Neural cell (in vitro differentiated cells): ENCODE measurements around the gene MICU1. TPM values are rescaled to one million over a fixed set of nuclear protein-coding genes. Genes with fewer than 3 reads are reported as not detected.

Experiments used
- H2AFZ ChIP-seq: fragments of 200-600, 300-800 bp; sonication (generic), shearing (Covaris generic); 2 replicates; pipeline ENCODE4 v1.6.0; 2014; ENCODE audit warnings: low read depth, mild to moderate bottlenecking, antibody characterized with exemption, low read length, moderate library complexity
- H3F3A ChIP-seq: fragments of 200-600 bp; shearing (Covaris generic); 2 replicates; pipeline ENCODE4 v1.6.1; 2016; ENCODE audit warnings: mild to moderate bottlenecking, moderate library complexity, mixed read lengths, antibody characterized with exemption, low read length; ENCODE audit not compliant: insufficient read depth, poor library complexity, severe bottlenecking
- H3K27ac ChIP-seq: fragments of 200-600, 300-800 bp; sonication (generic), shearing (Covaris generic); 2 replicates; pipeline ENCODE4 v1.5.1; 2014; ENCODE audit warnings: mild to moderate bottlenecking, low read length, moderate library complexity
- H3K27me3 ChIP-seq: fragments of 300-800, 200-600 bp; sonication (generic), shearing (Covaris generic); 2 replicates; pipeline ENCODE4 v1.6.0; 2014; ENCODE audit warnings: mild to moderate bottlenecking, low read depth, low read length, moderate library complexity; ENCODE audit not compliant: insufficient read depth
- H3K36me3 ChIP-seq: fragments of 300-800, 200-600 bp; sonication (generic), shearing (Covaris generic); 2 replicates; pipeline ENCODE4 v1.5.1; 2014; ENCODE audit warnings: mild to moderate bottlenecking, antibody characterized with exemption, low read length, moderate library complexity; ENCODE audit not compliant: insufficient read depth
- H3K4me2 ChIP-seq: fragments of 300-800, 200-600 bp; sonication (generic), shearing (Covaris generic); 2 replicates; pipeline ENCODE4 v1.6.0; 2014; ENCODE audit warnings: mild to moderate bottlenecking, low read length
- H3K4me3 ChIP-seq: fragments of 300-800, 200-600 bp; sonication (generic), shearing (Covaris generic); 2 replicates; pipeline ENCODE4 v1.5.1; 2014; ENCODE audit warnings: mild to moderate bottlenecking, low read length, moderate library complexity
- H3K79me2 ChIP-seq: fragments of 200-600 bp; shearing (Covaris generic); replicated peaks from 2 replicates; pipeline ENCODE4 v1.6.0; 2014; ENCODE audit warnings: mild to moderate bottlenecking, low read length, moderate library complexity; ENCODE audit not compliant: insufficient read depth
- H3K9ac ChIP-seq: fragments of 300-800, 200-600 bp; sonication (generic), shearing (Covaris generic); 2 replicates; pipeline ENCODE4 v1.6.1; 2016; ENCODE audit warnings: mild to moderate bottlenecking, low read length, mixed read lengths
- H3K9me2 ChIP-seq: fragments of 200-600 bp; shearing (Covaris generic); 2 replicates; pipeline ENCODE4 v1.6.1; 2016; ENCODE audit warnings: mild to moderate bottlenecking, low read length, mixed read lengths; ENCODE audit not compliant: insufficient read depth
- H3K9me3 ChIP-seq: fragments of 200-600, 300-800 bp; sonication (generic), shearing (Covaris generic); 2 replicates; pipeline ENCODE4 v1.6.1; 2016; ENCODE audit warnings: mild to moderate bottlenecking, mixed run types, low read length, moderate library complexity, mixed read lengths
- H4K20me1 ChIP-seq: fragments of 200-600 bp; shearing (Covaris generic); 2 replicates; pipeline ENCODE4 v1.6.1; 2016; ENCODE audit warnings: mild to moderate bottlenecking, mixed run types; ENCODE audit not compliant: insufficient read depth
- CTCF ChIP-seq: fragments of 450-650 bp; IDR thresholded peaks from 2 replicates; pipeline ENCODE4 v1.5.1; 2014; ENCODE audit warnings: antibody characterized with exemption, mild to moderate bottlenecking, moderate library complexity; ENCODE audit not compliant: poor library complexity, severe bottlenecking
- EP300 ChIP-seq: fragments of 450-650 bp; conservative IDR thresholded peaks from 2 replicates; pipeline ENCODE4 v1.6.1; 2014; ENCODE audit warnings: antibody characterized with exemption, mild to moderate bottlenecking, moderate library complexity; ENCODE audit not compliant: poor library complexity, severe bottlenecking
- EZH2 ChIP-seq: fragments of 200-600, 300-800 bp; shearing (Covaris generic), sonication (generic); IDR thresholded peaks from 2 replicates; pipeline ENCODE4 v1.6.1; 2014; ENCODE audit warnings: antibody characterized with exemption, low read length, borderline replicate concordance, mild to moderate bottlenecking; ENCODE audit not compliant: insufficient read depth, poor library complexity, severe bottlenecking
- MXI1 ChIP-seq: fragments of 450-650 bp; conservative IDR thresholded peaks from 2 replicates; pipeline ENCODE4 v1.6.1; 2014; ENCODE audit warnings: antibody characterized with exemption, mild to moderate bottlenecking; ENCODE audit not compliant: poor library complexity, severe bottlenecking
- POLR2AphosphoS5 ChIP-seq: IDR thresholded peaks from 2 replicates; pipeline ENCODE4 v1.6.1; 2012
- RAD21 ChIP-seq: fragments of 450-650 bp; conservative IDR thresholded peaks from 2 replicates; pipeline ENCODE4 v1.6.1; 2014; ENCODE audit warnings: antibody characterized with exemption, mild to moderate bottlenecking, moderate library complexity
- REST ChIP-seq: IDR thresholded peaks from 2 replicates; pipeline ENCODE4 v1.6.1; 2012; ENCODE audit warnings: borderline replicate concordance
- SMC3 ChIP-seq: fragments of 450-650 bp; conservative IDR thresholded peaks from 2 replicates; pipeline ENCODE4 v1.6.1; 2014; ENCODE audit warnings: antibody characterized with exemption, mild to moderate bottlenecking, moderate library complexity; ENCODE audit not compliant: poor library complexity
- TAF1 ChIP-seq: IDR thresholded peaks from 2 replicates; pipeline ENCODE4 v1.6.1; 2012; ENCODE audit warnings: low read depth
- polyA plus RNA-seq: library from polyadenylated mRNA; depleted of rRNA; stranded (reverse); fragments of >200 nt; gene quantifications from 2 replicates; pipeline ENCODE4 v1.2.3, GENCODE V29; 2014

MICU1 gene
- polyA plus RNA-seq, 1 donor from 2014 or later: 86.0 TPM

DNA sequence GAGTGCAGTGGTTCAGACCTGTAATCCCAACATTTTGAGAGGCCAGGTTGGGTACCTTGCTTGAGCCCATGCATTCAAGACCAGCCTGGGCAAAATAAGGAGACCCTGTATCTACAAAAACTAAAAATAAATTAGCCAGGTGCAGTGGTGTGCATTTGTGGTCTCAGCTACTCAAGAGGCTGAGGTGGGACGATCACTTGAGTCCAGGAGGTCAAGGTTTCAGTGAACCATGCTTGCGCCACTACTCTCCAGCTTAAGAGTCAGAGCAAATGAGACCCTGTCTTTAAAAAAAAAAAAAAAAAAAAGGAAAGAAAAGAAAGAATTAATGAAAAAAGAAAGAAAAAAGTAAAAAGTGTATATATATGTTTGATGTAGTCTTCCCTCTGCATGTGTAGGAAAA is 24.7 kb downstream of the MICU1 start:
- H3K27me3 ChIP-seq: no peaks in the 10 kb centered on the region

More for the DNA sequence above, 24.7 kb downstream of the MICU1 start:
- Histone ChIP-seq H3K36me3 (no peaks in the 10 kb centered on the region), H3K9me2 (no peaks in the 10 kb centered on the region), H3K4me3 (no peak overlapping the region), H3K79me2 (no peaks in the 10 kb centered on the region), H2AFZ (no peak overlapping the region), H3K4me2 (no peak overlapping the region), H3K9ac (no peak overlapping the region), H3K9me3 (no peaks in the 10 kb centered on the region), H3K27ac (no peak overlapping the region), H3F3A (no peaks in the 10 kb centered on the region), H4K20me1 (no peaks in the 10 kb centered on the region)
- no peak for TF ChIP-seq SMC3
- no peak for TF ChIP-seq REST
- TF ChIP-seq EZH2: no peak
- no peak for TF ChIP-seq TAF1
- TF ChIP-seq CTCF: no peak
- no peak for TF ChIP-seq POLR2AphosphoS5
- no peak for TF ChIP-seq EP300
- no peak for TF ChIP-seq MXI1
- TF ChIP-seq RAD21: no peak
